ENCODE data around the gene LYRM2. TPM values are rescaled to one million over a fixed set of nuclear protein-coding genes. Genes with fewer than 3 reads are reported as not detected.

The LYRM2 gene
- total RNA-seq, 2 experiments from 2014 or later = 29.2 to 29.5 TPM

DNA sequence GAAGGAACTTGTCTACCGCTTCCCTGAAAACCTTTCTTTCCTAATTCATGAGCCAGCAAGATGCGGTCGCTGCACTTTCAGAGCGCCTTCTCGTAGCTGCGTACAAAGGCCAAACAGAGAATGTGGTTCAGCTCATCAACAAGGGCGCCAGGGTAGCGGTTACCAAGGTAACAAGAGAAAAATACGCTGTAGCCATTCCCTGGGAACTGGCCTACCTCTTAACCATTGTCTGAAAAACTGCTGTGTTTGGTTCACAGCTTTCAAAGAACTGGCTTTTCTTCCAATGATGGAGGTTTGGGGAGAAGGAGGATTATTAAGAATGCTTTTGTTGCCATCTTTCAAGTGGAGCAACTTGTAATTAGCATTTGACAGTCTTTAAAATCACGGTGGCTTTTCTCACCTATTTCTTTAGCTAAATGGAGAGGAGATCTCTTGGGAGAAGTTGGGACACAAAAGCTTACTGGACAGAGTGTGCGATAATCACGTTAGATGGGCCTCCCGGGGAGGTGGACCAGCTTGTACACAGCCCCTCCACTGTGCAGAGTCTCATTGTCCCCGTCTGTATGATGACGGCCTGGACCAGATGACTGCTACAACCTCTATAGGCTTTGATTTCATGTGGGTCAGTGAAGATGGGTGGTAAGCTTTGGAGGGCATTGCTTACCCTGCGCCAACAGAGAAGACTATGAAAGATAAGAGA is 71.5 kb downstream of the LYRM2 start:
- H3K4me1 Mint-ChIP-seq (ENCODE audit: low read depth) = peaks cover 2% of the 10 kb centered on the region
- no peak for DNase-seq
- no peak overlapping the region for H3K4me3 Mint-ChIP-seq
- no peak for ATAC-seq
- H3K36me3 Mint-ChIP-seq (ENCODE audit: low read depth) = no peaks in the 10 kb centered on the region
- ChIA-PET POLR2A (no interaction called here), CTCF (interaction anchor here (1.1 kb wide), 1 partner anchor 585 kb away, joined by 3 read pairs; no protein-coding TSS in a partner anchor)
- H3K27me3 Mint-ChIP-seq (ENCODE audit: low read depth) = peaks cover 10% of the 10 kb centered on the region
- no peak overlapping the region for H3K27ac Mint-ChIP-seq
- H3K9me3 Mint-ChIP-seq (ENCODE audit: insufficient read depth) = no peaks in the 10 kb centered on the region

GRCh38 chr6:89566008-89566800 is 72.3 kb downstream of the LYRM2 start:
- peaks cover 7% of the 10 kb centered on the region for H3K27me3 Mint-ChIP-seq (ENCODE audit: low read depth)
- H3K36me3 Mint-ChIP-seq (ENCODE audit: low read depth) = no peaks in the 10 kb centered on the region
- ChIA-PET CTCF (no interaction called here), POLR2A (no interaction called here)
- no peak overlapping the region for H3K4me3 Mint-ChIP-seq
- H3K27ac Mint-ChIP-seq = no peak overlapping the region
- ATAC-seq = no peak
- no peak for DNase-seq
- H3K9me3 Mint-ChIP-seq (ENCODE audit: insufficient read depth) = no peaks in the 10 kb centered on the region
- peaks cover 2% of the 10 kb centered on the region for H3K4me1 Mint-ChIP-seq (ENCODE audit: low read depth)

GRCh38 chr6:89564752-89565427 is 73.7 kb downstream of the LYRM2 start:
- POLR2A ChIA-PET = no interaction called here

DNA sequence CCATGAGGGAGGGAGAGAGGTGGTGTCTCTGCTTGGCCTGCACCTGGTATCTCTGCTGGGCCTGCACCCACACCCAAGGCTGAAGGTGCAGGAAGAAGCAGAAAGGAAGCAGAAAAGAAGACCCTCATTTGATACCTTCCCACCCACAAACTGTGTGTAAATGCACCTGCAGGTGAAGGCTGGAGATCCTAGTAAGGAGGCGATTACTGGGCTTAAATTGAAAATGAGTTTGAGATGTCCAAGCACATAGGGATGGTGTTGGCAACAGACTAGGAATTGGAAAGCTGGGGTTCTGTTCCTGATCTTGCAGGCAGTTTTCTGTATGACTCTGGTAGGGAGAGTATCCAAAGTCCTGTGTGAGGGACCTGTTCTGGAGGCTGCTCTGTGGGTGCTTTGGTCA is 74.7 kb downstream of the LYRM2 start:
- ChIA-PET CTCF (no interaction called here), POLR2A (no interaction called here)
- peaks cover 12% of the 10 kb centered on the region for H3K27me3 Mint-ChIP-seq (ENCODE audit: low read depth)
- DNase-seq (no peak), ATAC-seq (no peak)
- H3K27ac Mint-ChIP-seq = no peak overlapping the region
- no peaks in the 10 kb centered on the region for H3K36me3 Mint-ChIP-seq (ENCODE audit: low read depth)
- H3K4me1 Mint-ChIP-seq (ENCODE audit: low read depth) = no peaks in the 10 kb centered on the region
- no peak overlapping the region for H3K4me3 Mint-ChIP-seq
- H3K9me3 Mint-ChIP-seq (ENCODE audit: insufficient read depth) = no peaks in the 10 kb centered on the region

More at GRCh38 chr6:89564752-89565427, 73.7 kb downstream of the LYRM2 start:
- Mint-ChIP-seq H3K4me1 (ENCODE audit: low read depth) (no peaks in the 10 kb centered on the region), H3K27me3 (ENCODE audit: low read depth) (peaks cover 7% of the 10 kb centered on the region), H3K36me3 (ENCODE audit: low read depth) (no peaks in the 10 kb centered on the region), H3K4me3 (no peak overlapping the region), H3K27ac (no peak overlapping the region), H3K9me3 (ENCODE audit: insufficient read depth) (no peaks in the 10 kb centered on the region)
- DNase-seq (no peak), ATAC-seq (no peak)
- CTCF ChIA-PET = no interaction called here

DNA sequence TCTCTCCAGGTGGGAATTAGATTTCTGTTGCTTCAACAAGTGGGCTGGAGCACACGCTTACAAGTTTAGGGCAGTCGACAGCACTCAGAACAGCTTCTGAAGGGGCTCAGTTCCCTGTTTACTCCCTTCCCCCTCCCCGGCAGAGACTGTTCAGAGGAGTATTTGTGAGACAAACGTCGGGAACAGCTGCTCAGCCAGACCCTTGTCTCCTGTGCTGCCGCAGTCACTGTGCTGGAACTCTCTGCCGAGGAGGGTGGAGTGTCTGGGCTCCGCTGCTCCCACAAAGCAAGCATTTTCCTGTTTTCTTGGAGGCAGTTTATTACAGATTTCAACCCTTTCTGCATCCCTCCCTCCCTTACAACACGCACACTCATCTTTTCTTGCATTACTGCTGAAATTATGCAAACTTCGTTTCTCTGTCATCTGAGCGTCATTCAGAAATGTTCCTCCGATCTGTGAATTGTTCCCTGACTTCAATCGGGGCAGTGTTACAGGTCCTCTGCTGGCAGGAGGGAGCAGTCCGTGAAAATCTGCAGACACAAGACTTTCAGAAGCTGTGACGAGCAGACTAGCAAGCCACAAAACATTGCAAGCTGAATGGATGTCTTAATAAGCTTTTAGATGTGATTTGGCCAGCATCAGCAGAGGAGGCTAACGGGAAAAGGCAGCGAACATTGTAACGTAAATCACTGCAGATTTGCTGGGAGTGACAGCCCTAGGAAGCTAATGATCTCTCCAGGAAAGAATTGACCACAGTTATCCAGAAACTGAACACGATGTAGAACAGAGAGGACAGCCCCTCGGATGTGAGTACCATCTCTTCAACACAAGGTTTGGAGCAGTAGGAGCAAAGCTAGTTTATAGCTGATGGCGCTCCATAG is 76.2 kb downstream of the LYRM2 start:
- ChIA-PET CTCF (no interaction called here), POLR2A (no interaction called here)
- no peak for ATAC-seq
- H3K9me3 Mint-ChIP-seq (ENCODE audit: insufficient read depth) = no peaks in the 10 kb centered on the region
- H3K4me1 Mint-ChIP-seq (ENCODE audit: low read depth) = no peaks in the 10 kb centered on the region
- H3K4me3 Mint-ChIP-seq = no peak overlapping the region
- H3K27me3 Mint-ChIP-seq (ENCODE audit: low read depth) = peaks cover 17% of the 10 kb centered on the region
- H3K27ac Mint-ChIP-seq = no peak overlapping the region
- no peak for DNase-seq
- H3K36me3 Mint-ChIP-seq (ENCODE audit: low read depth) = no peaks in the 10 kb centered on the region

DNA sequence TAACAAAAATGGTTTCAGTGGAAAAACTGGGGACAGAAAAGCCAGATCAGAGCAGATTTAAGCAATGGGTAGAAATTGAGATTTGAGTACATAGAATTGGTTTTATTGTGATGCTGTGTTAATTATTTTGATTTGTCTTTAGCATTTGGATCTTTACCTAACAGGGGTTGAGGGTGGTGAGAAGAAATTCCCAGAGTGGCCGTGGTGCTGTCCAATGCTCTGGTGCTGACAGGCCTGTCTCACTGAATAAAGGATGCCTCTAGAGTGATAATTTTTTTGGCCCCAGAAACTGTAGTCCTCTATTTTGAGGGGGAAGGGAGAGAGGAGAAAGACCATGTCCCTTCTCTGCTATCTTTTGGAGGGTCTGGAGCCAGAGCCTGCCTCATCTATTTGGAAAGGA is 79.1 kb downstream of the LYRM2 start:
- Mint-ChIP-seq H3K36me3 (ENCODE audit: low read depth) (no peaks in the 10 kb centered on the region), H3K9me3 (ENCODE audit: insufficient read depth) (no peaks in the 10 kb centered on the region), H3K4me1 (ENCODE audit: low read depth) (no peaks in the 10 kb centered on the region), H3K27me3 (ENCODE audit: low read depth) (peaks cover 23% of the 10 kb centered on the region), H3K27ac (no peak overlapping the region), H3K4me3 (no peak overlapping the region)
- ChIA-PET CTCF (no interaction called here), POLR2A (no interaction called here)
- DNase-seq (no peak), ATAC-seq (no peak)

DNA sequence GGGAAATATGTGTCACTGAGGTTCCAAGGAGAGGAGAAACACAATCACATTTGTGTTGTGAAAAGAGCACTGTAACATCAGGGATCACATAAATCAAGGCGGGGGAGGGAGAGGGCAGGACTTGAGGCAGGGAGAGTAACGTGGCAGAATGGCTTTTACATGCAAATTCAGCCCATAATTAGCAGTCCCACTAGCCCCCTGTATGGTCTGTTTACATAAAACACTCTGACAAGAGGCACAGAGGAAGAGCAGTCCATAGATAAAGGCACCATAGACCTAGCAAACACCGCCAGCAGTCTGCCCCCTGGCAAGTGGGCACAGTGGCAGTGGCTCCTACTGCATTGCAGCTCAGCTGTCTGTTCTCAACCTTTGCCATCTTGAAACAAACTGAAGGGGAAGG is 82.7 kb downstream of the LYRM2 start:
- ChIA-PET POLR2A (no interaction called here), CTCF (no interaction called here)
- no peaks in the 10 kb centered on the region for H3K36me3 Mint-ChIP-seq (ENCODE audit: low read depth)

GRCh38 chr6:89555031-89555430 is 83.5 kb downstream of the LYRM2 start:
- DNase-seq (no peak), ATAC-seq (no peak)
- Mint-ChIP-seq H3K27me3 (ENCODE audit: low read depth) (peaks cover 24% of the 10 kb centered on the region), H3K36me3 (ENCODE audit: low read depth) (no peaks in the 10 kb centered on the region), H3K9me3 (ENCODE audit: insufficient read depth) (no peaks in the 10 kb centered on the region), H3K27ac (no peak overlapping the region), H3K4me1 (ENCODE audit: low read depth) (no peaks in the 10 kb centered on the region), H3K4me3 (no peak overlapping the region)
- ChIA-PET CTCF (no interaction called here), POLR2A (no interaction called here)

More for the DNA sequence above, 82.7 kb downstream of the LYRM2 start:
- DNase-seq = no peak
- no peaks in the 10 kb centered on the region for H3K4me1 Mint-ChIP-seq (ENCODE audit: low read depth)
- peaks cover 24% of the 10 kb centered on the region for H3K27me3 Mint-ChIP-seq (ENCODE audit: low read depth)
- H3K9me3 Mint-ChIP-seq (ENCODE audit: insufficient read depth) = no peaks in the 10 kb centered on the region
- ATAC-seq = no peak
- H3K4me3 Mint-ChIP-seq = no peak overlapping the region
- H3K27ac Mint-ChIP-seq = no peak overlapping the region

- no peaks in the 10 kb centered on the region for H3K4me1 Mint-ChIP-seq (ENCODE audit: low read depth)
- H3K4me3 Mint-ChIP-seq = no peak overlapping the region
- DNase-seq (no peak), ATAC-seq (no peak)
- H3K36me3 Mint-ChIP-seq (ENCODE audit: low read depth) = no peaks in the 10 kb centered on the region
- H3K27ac Mint-ChIP-seq = no peak overlapping the region
- H3K27me3 Mint-ChIP-seq (ENCODE audit: low read depth) = peaks cover 20% of the 10 kb centered on the region
- POLR2A ChIA-PET = no interaction called here
- H3K9me3 Mint-ChIP-seq (ENCODE audit: insufficient read depth) = no peaks in the 10 kb centered on the region
- CTCF ChIA-PET = no interaction called here
Measured at GRCh38 chr6:89554106-89554505, 84.4 kb downstream of the LYRM2 start.

GRCh38 chr6:89553431-89553830 is 85.1 kb downstream of the LYRM2 start:
- no peak for ATAC-seq
- Mint-ChIP-seq H3K4me1 (ENCODE audit: low read depth) (no peaks in the 10 kb centered on the region), H3K27me3 (ENCODE audit: low read depth) (peaks cover 18% of the 10 kb centered on the region), H3K9me3 (ENCODE audit: insufficient read depth) (no peaks in the 10 kb centered on the region), H3K36me3 (ENCODE audit: low read depth) (no peaks in the 10 kb centered on the region), H3K27ac (no peak overlapping the region), H3K4me3 (no peak overlapping the region)
- DNase-seq = no peak
- ChIA-PET CTCF (no interaction called here), POLR2A (no interaction called here)

DNA sequence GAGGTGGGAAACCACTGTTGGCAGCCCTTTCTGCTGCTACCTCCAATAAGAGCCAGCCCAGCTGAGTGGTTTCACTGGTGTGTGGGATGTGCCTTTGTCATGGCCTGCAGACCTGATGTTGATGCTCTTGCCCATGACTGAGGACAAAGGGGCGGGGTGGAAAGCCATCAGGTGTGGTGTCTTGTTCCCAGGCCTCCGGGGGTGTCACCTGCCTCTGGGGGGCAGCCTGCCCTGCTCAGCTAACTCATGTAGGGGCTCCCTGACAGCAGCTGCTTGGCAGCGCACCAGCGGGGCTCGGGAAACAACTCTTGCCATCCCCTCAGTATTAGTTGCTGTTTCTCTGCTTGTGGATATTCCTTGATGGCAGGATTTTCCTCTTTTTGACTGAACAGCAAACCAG is 91.3 kb downstream of the LYRM2 start:
- Mint-ChIP-seq H3K4me1 (ENCODE audit: low read depth) (no peaks in the 10 kb centered on the region), H3K27me3 (ENCODE audit: low read depth) (peaks cover 5% of the 10 kb centered on the region), H3K4me3 (no peak overlapping the region), H3K36me3 (ENCODE audit: low read depth) (no peaks in the 10 kb centered on the region), H3K9me3 (ENCODE audit: insufficient read depth) (no peaks in the 10 kb centered on the region), H3K27ac (no peak overlapping the region)
- ChIA-PET POLR2A (no interaction called here), CTCF (no interaction called here)
- ATAC-seq = no peak
- no peak for DNase-seq

DNA sequence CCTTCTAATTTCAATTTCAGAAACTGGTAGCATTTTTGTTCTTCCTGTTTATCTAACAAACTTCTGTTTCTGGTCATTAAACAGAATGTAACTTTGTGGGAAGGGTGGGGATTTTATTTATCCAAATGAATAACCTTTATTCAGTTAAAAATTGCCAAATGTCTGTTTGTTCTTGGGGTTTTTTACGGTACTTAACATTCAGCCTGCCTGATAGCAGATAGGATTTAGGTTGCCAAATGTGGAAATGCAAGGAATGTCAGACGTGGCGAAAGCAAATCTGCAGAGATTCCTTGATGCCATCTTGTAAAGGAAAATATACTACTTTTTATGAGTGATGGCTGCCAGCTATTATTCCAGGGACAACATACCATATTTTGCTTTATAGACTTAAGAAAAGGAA is 95.7 kb downstream of the LYRM2 start:
- H3K27ac Mint-ChIP-seq = no peak overlapping the region
- POLR2A ChIA-PET = no interaction called here
- no peak for ATAC-seq
- no peaks in the 10 kb centered on the region for H3K36me3 Mint-ChIP-seq (ENCODE audit: low read depth)
- H3K4me3 Mint-ChIP-seq = no peak overlapping the region
- H3K27me3 Mint-ChIP-seq (ENCODE audit: low read depth) = peaks cover 11% of the 10 kb centered on the region
- no peak for DNase-seq
- H3K9me3 Mint-ChIP-seq (ENCODE audit: insufficient read depth) = no peaks in the 10 kb centered on the region
- CTCF ChIA-PET = no interaction called here
- no peaks in the 10 kb centered on the region for H3K4me1 Mint-ChIP-seq (ENCODE audit: low read depth)

All from activated CD8-positive, alpha-beta T cell treated with anti-CD3 and anti-CD28 coated beads, Interleukin-2, amount 10 ng/mL, durations not matched to agents 7 days and 5 days (primary cell).